ENCODE data around the gene PLIN1. TPM values are rescaled to one million over a fixed set of nuclear protein-coding genes. Genes with fewer than 3 reads are reported as not detected.

PLIN1 gene
- polyA plus RNA-seq, result 10 to 100 TPM in 1 of 4 donors, 1 to 10 TPM in 2, under 1 TPM in 1; 0.44 to 18.0 (median 4.8) TPM
- long read RNA-seq, donor 1, result 0 reads
- long read RNA-seq, donor 2, result 0 reads
- long read RNA-seq, donor 3, result 0 reads
- long read RNA-seq, donor 4, result 0 reads
- long read RNA-seq, donor 5, result 0 reads
- long read RNA-seq, donor 6, result 0 reads
- long read RNA-seq, donor 7, result 0 reads
- long read RNA-seq, donor 8, result 0 reads
- long read RNA-seq, donor 9, result 0 reads
- long read RNA-seq, donor 10, result 0 reads

GRCh38 chr15:89679212-89679611, at the start of gene PLIN1:
PLIN1 (minus strand) TSS chr15:89679367; CDS start chr15:89677489, 1,878 bp downstream.
- peak within 1 kb of the TSS; percentile 71 for H3K27ac ChIP-seq (ENCODE audit: low read depth in 1 of 3, low read length in 2 of 3)
- DNase-seq (no peak), FAIRE-seq (no peak)
- H3K27me3 ChIP-seq (ENCODE audit: control insufficient read depth in 3 of 3, insufficient read depth in 3 of 3, low read length in 3 of 3), result no peaks in the 10 kb centered on the region
- peaks cover 0 to 12% (median 4%) of the 10 kb centered on the region in 3 donors for H3K4me1 ChIP-seq (ENCODE audit: control insufficient read depth in 3 of 3, insufficient read depth in 2 of 3, low read depth in 1 of 3, low read length in 2 of 3)
- peaks cover 0 to 9% (median 6%) of the 10 kb centered on the region in 3 donors for H3K36me3 ChIP-seq (ENCODE audit: control insufficient read depth in 3 of 3, insufficient read depth in 2 of 3, low read depth in 1 of 3, low read length in 3 of 3)
- WGBS, 3 donors, result 89 to 100% (median 92%) methylated on average over 2 of the region's 2 CpGs
- H3K9me3 ChIP-seq (ENCODE audit: control insufficient read depth in 2 of 2, insufficient read depth in 1 of 2, low read depth in 1 of 2, low read length in 1 of 2), result no peaks in the 10 kb centered on the region
- no peak within 1 kb of the TSS for H3K4me3 ChIP-seq (ENCODE audit: low read depth in 1 of 3, low read length in 3 of 3)

- H3K27me3 ChIP-seq (ENCODE audit: control insufficient read depth in 3 of 3, insufficient read depth in 3 of 3, low read length in 3 of 3), result peaks cover 0 to 6% (median 0%) of the 10 kb centered on the region in 3 donors
- no peak overlapping the region for H3K4me3 ChIP-seq (ENCODE audit: low read depth in 1 of 3, low read length in 3 of 3)
- H3K36me3 ChIP-seq (ENCODE audit: control insufficient read depth in 3 of 3, insufficient read depth in 2 of 3, low read depth in 1 of 3, low read length in 3 of 3), result no peaks in the 10 kb centered on the region
- peaks cover 0 to 3% (median 0%) of the 10 kb centered on the region in 3 donors for H3K4me1 ChIP-seq (ENCODE audit: control insufficient read depth in 3 of 3, insufficient read depth in 2 of 3, low read depth in 1 of 3, low read length in 2 of 3)
- DNase-seq, result peak; percentile 27 to 64
- no peaks in the 10 kb centered on the region for H3K9me3 ChIP-seq (ENCODE audit: control insufficient read depth in 2 of 2, insufficient read depth in 1 of 2, low read depth in 1 of 2, low read length in 1 of 2)
- WGBS, 3 donors, result 14 to 23% (median 21%) methylated on average over 2 of the region's 2 CpGs
- peak overlapping the region in 1 of 3 donors; percentile 37 for H3K27ac ChIP-seq (ENCODE audit: low read depth in 1 of 3, low read length in 2 of 3)
- no peak for FAIRE-seq
Measured at GRCh38 chr15:89728254-89728653, 49.1 kb upstream of the PLIN1 start.

GRCh38 chr15:89725064-89725463, 45.9 kb upstream of the PLIN1 start:
- H3K27ac ChIP-seq (ENCODE audit: low read depth in 1 of 3, low read length in 2 of 3), result no peak overlapping the region

GRCh38 chr15:89724621-89725020, 45.5 kb upstream of the PLIN1 start:
- peaks cover 0 to 3% (median 0%) of the 10 kb centered on the region in 3 donors for H3K4me1 ChIP-seq (ENCODE audit: control insufficient read depth in 3 of 3, insufficient read depth in 2 of 3, low read depth in 1 of 3, low read length in 2 of 3)
- H3K36me3 ChIP-seq (ENCODE audit: control insufficient read depth in 3 of 3, insufficient read depth in 2 of 3, low read depth in 1 of 3, low read length in 3 of 3), result no peaks in the 10 kb centered on the region
- no peak overlapping the region for H3K27ac ChIP-seq (ENCODE audit: low read depth in 1 of 3, low read length in 2 of 3)
- no peak overlapping the region for H3K4me3 ChIP-seq (ENCODE audit: low read depth in 1 of 3, low read length in 3 of 3)
- no peak for DNase-seq
- WGBS, 3 donors, result 91 to 100% (median 93%) methylated on average over 1 of the region's 1 CpG
- peaks cover 0 to 5% of the 10 kb centered on the region in 2 donors for H3K9me3 ChIP-seq (ENCODE audit: control insufficient read depth in 2 of 2, insufficient read depth in 1 of 2, low read depth in 1 of 2, low read length in 1 of 2)
- FAIRE-seq, result no peak
- peaks cover 0 to 5% (median 2%) of the 10 kb centered on the region in 3 donors for H3K27me3 ChIP-seq (ENCODE audit: control insufficient read depth in 3 of 3, insufficient read depth in 3 of 3, low read length in 3 of 3)

More at GRCh38 chr15:89725064-89725463, 45.9 kb upstream of the PLIN1 start:
- Histone ChIP-seq H3K36me3 (ENCODE audit: control insufficient read depth in 3 of 3, insufficient read depth in 2 of 3, low read depth in 1 of 3, low read length in 3 of 3) (no peaks in the 10 kb centered on the region), H3K9me3 (ENCODE audit: control insufficient read depth in 2 of 2, insufficient read depth in 1 of 2, low read depth in 1 of 2, low read length in 1 of 2) (peaks cover 0 to 5% of the 10 kb centered on the region in 2 donors), H3K4me3 (ENCODE audit: low read depth in 1 of 3, low read length in 3 of 3) (no peak overlapping the region), H3K4me1 (ENCODE audit: control insufficient read depth in 3 of 3, insufficient read depth in 2 of 3, low read depth in 1 of 3, low read length in 2 of 3) (peaks cover 0 to 3% (median 0%) of the 10 kb centered on the region in 3 donors), H3K27me3 (ENCODE audit: control insufficient read depth in 3 of 3, insufficient read depth in 3 of 3, low read length in 3 of 3) (peaks cover 0 to 5% (median 2%) of the 10 kb centered on the region in 3 donors)
- no peak for DNase-seq
- FAIRE-seq, result no peak
- WGBS, 3 donors, result 78 to 97% (median 83%) methylated on average over 1 of the region's 1 CpG

- no peak for FAIRE-seq
- Histone ChIP-seq H3K27me3 (ENCODE audit: control insufficient read depth in 3 of 3, insufficient read depth in 3 of 3, low read length in 3 of 3) (peaks cover 0 to 5% (median 2%) of the 10 kb centered on the region in 3 donors), H3K36me3 (ENCODE audit: control insufficient read depth in 3 of 3, insufficient read depth in 2 of 3, low read depth in 1 of 3, low read length in 3 of 3) (no peaks in the 10 kb centered on the region), H3K4me1 (ENCODE audit: control insufficient read depth in 3 of 3, insufficient read depth in 2 of 3, low read depth in 1 of 3, low read length in 2 of 3) (no peaks in the 10 kb centered on the region), H3K4me3 (ENCODE audit: low read depth in 1 of 3, low read length in 3 of 3) (no peak overlapping the region), H3K27ac (ENCODE audit: low read depth in 1 of 3, low read length in 2 of 3) (no peak overlapping the region), H3K9me3 (ENCODE audit: control insufficient read depth in 2 of 2, insufficient read depth in 1 of 2, low read depth in 1 of 2, low read length in 1 of 2) (peaks cover 0 to 5% of the 10 kb centered on the region in 2 donors)
- WGBS, 3 donors, result 59 to 84% (median 64%) methylated on average over 3 of the region's 3 CpGs
- no peak for DNase-seq
Measured at GRCh38 chr15:89723031-89723430, 43.9 kb upstream of the PLIN1 start.

GRCh38 chr15:89714775-89715174, 35.6 kb upstream of the PLIN1 start:
- DNase-seq, result no peak
- H3K9me3 ChIP-seq (ENCODE audit: control insufficient read depth in 2 of 2, insufficient read depth in 1 of 2, low read depth in 1 of 2, low read length in 1 of 2), result no peaks in the 10 kb centered on the region
- no peak for FAIRE-seq
- no peaks in the 10 kb centered on the region for H3K4me1 ChIP-seq (ENCODE audit: control insufficient read depth in 3 of 3, insufficient read depth in 2 of 3, low read depth in 1 of 3, low read length in 2 of 3)
- no peaks in the 10 kb centered on the region for H3K36me3 ChIP-seq (ENCODE audit: control insufficient read depth in 3 of 3, insufficient read depth in 2 of 3, low read depth in 1 of 3, low read length in 3 of 3)
- no peak overlapping the region for H3K4me3 ChIP-seq (ENCODE audit: low read depth in 1 of 3, low read length in 3 of 3)
- no peak overlapping the region for H3K27ac ChIP-seq (ENCODE audit: low read depth in 1 of 3, low read length in 2 of 3)
- WGBS, 3 donors, result 87 to 95% (median 88%) methylated on average over 2 of the region's 2 CpGs
- H3K27me3 ChIP-seq (ENCODE audit: control insufficient read depth in 3 of 3, insufficient read depth in 3 of 3, low read length in 3 of 3), result no peaks in the 10 kb centered on the region

GRCh38 chr15:89707577-89707976, 28.4 kb upstream of the PLIN1 start:
- no peak overlapping the region for H3K27ac ChIP-seq (ENCODE audit: low read depth in 1 of 3, low read length in 2 of 3)
- no peaks in the 10 kb centered on the region for H3K27me3 ChIP-seq (ENCODE audit: control insufficient read depth in 3 of 3, insufficient read depth in 3 of 3, low read length in 3 of 3)
- no peaks in the 10 kb centered on the region for H3K36me3 ChIP-seq (ENCODE audit: control insufficient read depth in 3 of 3, insufficient read depth in 2 of 3, low read depth in 1 of 3, low read length in 3 of 3)
- H3K9me3 ChIP-seq (ENCODE audit: control insufficient read depth in 2 of 2, insufficient read depth in 1 of 2, low read depth in 1 of 2, low read length in 1 of 2), result no peaks in the 10 kb centered on the region
- no peak for DNase-seq
- FAIRE-seq, result no peak
- 33 to 55% (median 45%) methylated on average over 1 of the region's 1 CpG for whole genome bisulfite sequencing, 3 donors
- H3K4me1 ChIP-seq (ENCODE audit: control insufficient read depth in 3 of 3, insufficient read depth in 2 of 3, low read depth in 1 of 3, low read length in 2 of 3), result no peaks in the 10 kb centered on the region
- no peak overlapping the region for H3K4me3 ChIP-seq (ENCODE audit: low read depth in 1 of 3, low read length in 3 of 3)

GRCh38 chr15:89704411-89704810, 25.2 kb upstream of the PLIN1 start:
- H3K27me3 ChIP-seq (ENCODE audit: control insufficient read depth in 3 of 3, insufficient read depth in 3 of 3, low read length in 3 of 3), result no peaks in the 10 kb centered on the region
- no peak overlapping the region for H3K27ac ChIP-seq (ENCODE audit: low read depth in 1 of 3, low read length in 2 of 3)
- H3K9me3 ChIP-seq (ENCODE audit: control insufficient read depth in 2 of 2, insufficient read depth in 1 of 2, low read depth in 1 of 2, low read length in 1 of 2), result no peaks in the 10 kb centered on the region
- H3K4me3 ChIP-seq (ENCODE audit: low read depth in 1 of 3, low read length in 3 of 3), result no peak overlapping the region
- FAIRE-seq, result no peak
- DNase-seq, result no peak
- H3K36me3 ChIP-seq (ENCODE audit: control insufficient read depth in 3 of 3, insufficient read depth in 2 of 3, low read depth in 1 of 3, low read length in 3 of 3), result no peaks in the 10 kb centered on the region
- H3K4me1 ChIP-seq (ENCODE audit: control insufficient read depth in 3 of 3, insufficient read depth in 2 of 3, low read depth in 1 of 3, low read length in 2 of 3), result no peaks in the 10 kb centered on the region

- H3K36me3 ChIP-seq (ENCODE audit: control insufficient read depth in 3 of 3, insufficient read depth in 2 of 3, low read depth in 1 of 3, low read length in 3 of 3), result no peaks in the 10 kb centered on the region
- H3K4me1 ChIP-seq (ENCODE audit: control insufficient read depth in 3 of 3, insufficient read depth in 2 of 3, low read depth in 1 of 3, low read length in 2 of 3), result peaks cover 0 to 3% (median 0%) of the 10 kb centered on the region in 3 donors
- WGBS, 3 donors, result 70 to 83% (median 72%) methylated on average over 1 of the region's 1 CpG
- no peak overlapping the region for H3K27ac ChIP-seq (ENCODE audit: low read depth in 1 of 3, low read length in 2 of 3)
- no peaks in the 10 kb centered on the region for H3K9me3 ChIP-seq (ENCODE audit: control insufficient read depth in 2 of 2, insufficient read depth in 1 of 2, low read depth in 1 of 2, low read length in 1 of 2)
- H3K27me3 ChIP-seq (ENCODE audit: control insufficient read depth in 3 of 3, insufficient read depth in 3 of 3, low read length in 3 of 3), result no peaks in the 10 kb centered on the region
- no peak overlapping the region for H3K4me3 ChIP-seq (ENCODE audit: low read depth in 1 of 3, low read length in 3 of 3)
- DNase-seq (no peak), FAIRE-seq (no peak)
Measured at GRCh38 chr15:89695198-89695597, 16.0 kb upstream of the PLIN1 start.

Measured in small intestine (tissue), 16 donors.